ENCODE data around the gene SPRING1. TPM values are rescaled to one million over a fixed set of nuclear protein-coding genes. Genes with fewer than 3 reads are reported as not detected.

Gene SPRING1
- total RNA-seq, 4 donors from 2014 or later, result 22.3 to 40.3 (median 35.1) TPM

DNA sequence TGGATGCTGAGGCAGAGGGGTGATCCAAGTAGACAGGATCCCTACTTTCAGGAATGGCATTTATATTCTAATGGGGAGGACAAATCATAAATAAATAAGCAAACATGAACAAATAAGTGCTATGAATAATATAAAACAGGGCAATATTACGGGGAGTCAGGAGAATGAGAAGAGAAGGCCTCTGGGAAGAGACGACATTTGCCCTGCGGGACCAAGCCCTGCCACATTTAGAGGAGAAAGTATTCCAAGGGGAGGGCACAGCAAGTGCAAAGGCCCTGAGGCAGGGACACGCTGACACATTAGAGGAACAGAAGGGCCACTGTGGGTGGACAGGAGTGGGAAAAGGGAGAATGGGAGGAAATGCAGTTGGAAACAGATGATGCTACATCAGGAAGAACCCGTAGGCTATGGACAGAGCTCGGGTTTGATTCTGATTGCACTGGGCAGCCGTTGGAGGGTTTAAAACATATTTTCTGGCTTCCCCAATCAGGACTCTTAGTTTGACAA is 1.6 kb upstream of the SPRING1 start:
- in situ Hi-C loops (cut with MboI; ENCODE audit: low pct_ligation_motif_present in 1 of 4, low pct_unique_long_range_greater_than_20kb in 1 of 4, low sequenced_read_pairs in 3 of 4) (loop anchor here in 1 of 4 donors (10.0 kb wide), 1 partner anchor 85 kb away; no protein-coding TSS in a partner anchor), intact Hi-C loops (cut with DNase I; ENCODE audit: low total_unique reads) (loop anchor here (5.0 kb wide), 1 partner anchor 78 kb away; no protein-coding TSS in a partner anchor)
- no peak overlapping the region for H3K4me3 ChIP-seq
- no peaks in the 10 kb centered on the region for H3K9me3 ChIP-seq
- H3K27me3 ChIP-seq, result no peaks in the 10 kb centered on the region
- H3K36me3 ChIP-seq, result no peaks in the 10 kb centered on the region
- H3K4me1 ChIP-seq, result peaks cover 4 to 19% (median 14%) of the 10 kb centered on the region in 4 donors
- no peak for DNase-seq
- TF ChIP-seq, protein P1, sequence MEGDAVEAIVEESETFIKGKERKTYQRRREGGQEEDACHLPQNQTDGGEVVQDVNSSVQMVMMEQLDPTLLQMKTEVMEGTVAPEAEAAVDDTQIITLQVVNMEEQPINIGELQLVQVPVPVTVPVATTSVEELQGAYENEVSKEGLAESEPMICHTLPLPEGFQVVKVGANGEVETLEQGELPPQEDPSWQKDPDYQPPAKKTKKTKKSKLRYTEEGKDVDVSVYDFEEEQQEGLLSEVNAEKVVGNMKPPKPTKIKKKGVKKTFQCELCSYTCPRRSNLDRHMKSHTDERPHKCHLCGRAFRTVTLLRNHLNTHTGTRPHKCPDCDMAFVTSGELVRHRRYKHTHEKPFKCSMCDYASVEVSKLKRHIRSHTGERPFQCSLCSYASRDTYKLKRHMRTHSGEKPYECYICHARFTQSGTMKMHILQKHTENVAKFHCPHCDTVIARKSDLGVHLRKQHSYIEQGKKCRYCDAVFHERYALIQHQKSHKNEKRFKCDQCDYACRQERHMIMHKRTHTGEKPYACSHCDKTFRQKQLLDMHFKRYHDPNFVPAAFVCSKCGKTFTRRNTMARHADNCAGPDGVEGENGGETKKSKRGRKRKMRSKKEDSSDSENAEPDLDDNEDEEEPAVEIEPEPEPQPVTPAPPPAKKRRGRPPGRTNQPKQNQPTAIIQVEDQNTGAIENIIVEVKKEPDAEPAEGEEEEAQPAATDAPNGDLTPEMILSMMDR (IDR thresholded peaks at IDR 0.05), result no peak
- TF ChIP-seq POLR2A (IDR thresholded peaks at IDR 0.05), result no peak
- no peak overlapping the region for H3K27ac ChIP-seq
- 87 to 100% methylated on average over 4 to 7 of the region's 7 CpGs for WGBS, 2 donors (ENCODE audit: low coverage in 1 of 2)

DNA sequence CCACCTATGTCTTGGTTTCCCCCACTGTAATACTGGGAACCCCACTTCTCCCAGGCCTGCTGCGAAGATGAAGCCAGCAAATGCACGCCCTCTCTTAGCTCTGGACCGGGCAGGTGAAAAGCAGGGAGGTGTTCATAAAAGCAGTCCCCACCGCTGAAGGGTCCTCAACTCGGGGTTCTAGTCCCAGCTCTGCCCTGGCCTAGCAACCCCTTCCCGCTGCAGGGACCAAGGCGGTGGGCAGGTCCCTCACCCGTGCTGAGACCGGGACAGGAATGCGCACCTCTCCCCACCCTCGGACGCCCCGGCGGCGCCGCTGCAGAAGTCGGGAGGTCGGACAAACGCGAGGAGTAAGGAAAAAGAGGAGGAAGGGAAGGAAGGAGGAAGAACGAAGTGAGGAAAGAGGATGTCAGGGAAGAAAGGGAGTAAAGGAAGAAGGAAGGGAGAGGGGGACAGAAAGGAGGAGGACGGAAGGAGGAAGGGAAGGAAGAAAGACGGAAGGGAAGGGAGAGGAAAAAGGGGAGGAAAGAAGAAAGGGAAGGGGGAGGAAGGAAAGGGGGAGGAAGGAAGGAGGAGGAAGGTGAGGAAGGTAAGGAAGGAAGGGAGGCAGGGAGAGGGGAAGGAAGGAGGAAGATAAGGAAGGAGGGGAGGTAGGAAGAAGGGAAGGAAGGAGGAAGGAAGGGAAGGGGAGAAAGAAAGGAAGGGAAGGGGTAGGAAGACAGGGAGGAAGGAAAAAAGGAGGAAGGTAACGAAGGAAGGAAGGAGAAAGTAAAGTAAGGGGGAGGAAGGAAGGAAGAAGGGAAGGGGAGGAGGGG is 701 bp downstream of the SPRING1 start:
- H3K9me3 ChIP-seq, result no peaks in the 10 kb centered on the region
- no peaks in the 10 kb centered on the region for H3K27me3 ChIP-seq
- in situ Hi-C loops (cut with MboI; ENCODE audit: low pct_ligation_motif_present in 1 of 4, low pct_unique_long_range_greater_than_20kb in 1 of 4, low sequenced_read_pairs in 3 of 4) (loop anchor here in 1 of 4 donors (10.0 kb wide), 1 partner anchor 88 kb away; no protein-coding TSS in a partner anchor), intact Hi-C loops (cut with DNase I; ENCODE audit: low total_unique reads) (loop anchor here (5.0 kb wide), 1 partner anchor 80 kb away; no protein-coding TSS in a partner anchor)
- 0 to 1% methylated on average over 2 to 22 of the region's 24 CpGs for WGBS, 2 donors (ENCODE audit: low coverage in 1 of 2)
- TF ChIP-seq, protein P1 (IDR thresholded peaks at IDR 0.05), result no peak
- TF ChIP-seq POLR2AphosphoS5 (IDR thresholded peaks at IDR 0.05), result no peak
- no peak for TF ChIP-seq EP300 (IDR thresholded peaks at IDR 0.05; ENCODE audit: low read depth)
- TF ChIP-seq POLR2A (IDR thresholded peaks at IDR 0.05), result peak; percentile 4
- peak; percentile 26 for DNase-seq
- peak overlapping the region; percentile 83 to 91 (median 86) for H3K27ac ChIP-seq
- H3K36me3 ChIP-seq, result peaks cover 0 to 13% (median 0%) of the 10 kb centered on the region in 4 donors
- peaks cover 4 to 19% (median 14%) of the 10 kb centered on the region in 4 donors for H3K4me1 ChIP-seq
- peak overlapping the region; percentile 83 to 100 (median 87) for H3K4me3 ChIP-seq

DNA sequence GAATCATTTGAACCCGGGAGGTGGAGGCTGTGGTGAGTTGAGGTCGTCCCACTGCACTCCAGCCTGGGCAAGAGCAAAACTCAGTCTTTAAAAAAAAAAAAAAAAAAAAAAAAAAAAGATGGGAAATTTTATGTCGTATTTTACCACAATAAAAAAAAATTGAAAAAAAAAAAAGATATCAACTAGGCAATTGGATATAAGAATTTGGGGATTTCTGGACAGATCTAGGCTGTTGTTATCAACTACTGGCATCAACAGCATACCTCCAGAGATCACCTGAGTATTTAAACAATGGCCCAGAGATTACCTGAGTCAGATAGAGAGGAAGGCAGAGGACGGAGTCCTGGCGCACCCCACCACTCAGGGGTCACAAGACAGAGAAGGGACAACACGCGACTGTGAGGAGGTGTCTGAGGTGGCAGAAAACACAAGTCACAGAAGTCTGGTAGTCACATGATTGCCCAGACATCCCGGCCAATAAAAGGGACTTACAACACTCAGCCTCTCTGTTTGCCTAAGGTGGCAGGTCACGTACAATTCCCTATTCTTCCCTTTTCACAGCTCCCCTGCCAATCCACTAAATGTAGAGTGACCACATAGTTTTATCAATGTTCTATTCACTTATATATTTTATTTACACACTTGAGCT is 1.8 kb downstream of the SPRING1 start:
- Histone ChIP-seq H3K36me3 (peaks cover 0 to 13% (median 0%) of the 10 kb centered on the region in 4 donors), H3K4me3 (peak overlapping the region in 3 of 4 donors; percentile 83 to 100 (median 85)), H3K27me3 (no peaks in the 10 kb centered on the region), H3K4me1 (peaks cover 4 to 19% (median 14%) of the 10 kb centered on the region in 4 donors), H3K27ac (peak overlapping the region; percentile 83 to 91 (median 86)), H3K9me3 (no peaks in the 10 kb centered on the region)
- DNase-seq, result peak; percentile 43
- TF ChIP-seq EP300 (IDR thresholded peaks at IDR 0.05; ENCODE audit: low read depth), result no peak
- TF ChIP-seq POLR2AphosphoS5 (IDR thresholded peaks at IDR 0.05), result peak in 2 of 3 donors; percentile 21 to 28
- TF ChIP-seq POLR2A (IDR thresholded peaks at IDR 0.05), result no peak
- TF ChIP-seq, protein P1 (IDR thresholded peaks at IDR 0.05), result no peak
- WGBS, 2 donors (ENCODE audit: low coverage in 1 of 2), result 32 to 56% methylated on average over 7 to 9 of the region's 9 CpGs
- intact Hi-C loops (cut with DNase I; ENCODE audit: low total_unique reads), result loop anchor here (5.0 kb wide), 1 partner anchor 81 kb away; no protein-coding TSS in a partner anchor
- in situ Hi-C loops (cut with MboI; ENCODE audit: low pct_ligation_motif_present in 1 of 4, low pct_unique_long_range_greater_than_20kb in 1 of 4, low sequenced_read_pairs in 3 of 4), result loop anchor here in 1 of 4 donors (10.0 kb wide), 1 partner anchor 89 kb away; no protein-coding TSS in a partner anchor

Data from transverse colon (tissue), 4 donors.